Measurements from ENCODE around the gene TMEM17. TPM values are rescaled to one million over a fixed set of nuclear protein-coding genes. Genes with fewer than 3 reads are reported as not detected.

Gene TMEM17
- total and polyA plus RNA-seq, 9 of the 15 experiments (the other 6 are each of a cell fraction or from before 2014, with no cell fraction given) = 0.58 to 2.2 (median 1.2) TPM

- ChIA-PET POLR2A (no interaction called here), CTCF (ENCODE audit: low intra/inter-chr PET ratio) (no interaction called here)
- in situ Hi-C loops (cut with MboI) = no loop called here
Measured at GRCh38 chr2:62489162-62489561, 16.8 kb downstream of the TMEM17 start.

More at GRCh38 chr2:62489162-62489561, 16.8 kb downstream of the TMEM17 start:
- Histone ChIP-seq H3K36me3 (ENCODE audit: control insufficient read depth, insufficient read depth, low read length) (no peaks in the 10 kb centered on the region), H3K9me1 (ENCODE audit: control insufficient read depth, insufficient read depth, low read length) (no peaks in the 10 kb centered on the region), H2AFZ (ENCODE audit: low read depth, low read length) (peak overlapping the region; percentile 12; the same call in 1 of the 2 replicates), H3K79me2 (ENCODE audit: control insufficient read depth, insufficient read depth, low read length) (no peaks in the 10 kb centered on the region), H3K4me2 (ENCODE audit: insufficient read depth, low read length) (no peak overlapping the region), H3K4me1 (replicated peaks in 1 of 2; ENCODE audit: control insufficient read depth in 2 of 2, insufficient read depth in 2 of 2, low read length in 2 of 2) (no peaks in the 10 kb centered on the region; a peak in 1 of 5 replicates), H3K27ac (ENCODE audit: extremely low read depth, low read depth, low read length) (no peak overlapping the region), H4K20me1 (replicated peaks; ENCODE audit: control insufficient read depth, insufficient read depth, low read length) (no peaks in the 10 kb centered on the region), H3K9ac (ENCODE audit: insufficient read depth in 1 of 2, low read depth in 2 of 2, low read length in 2 of 2) (no peak overlapping the region), H3K4me3 (no peak overlapping the region), H3K9me3 (replicated peaks; ENCODE audit: control insufficient read depth, insufficient read depth, low read depth, low read length) (no peaks in the 10 kb centered on the region), H3K27me3 (ENCODE audit: control insufficient read depth in 2 of 2, insufficient read depth in 2 of 2, low read length in 2 of 2) (no peaks in the 10 kb centered on the region; a peak in 1 of 5 replicates)
- WGBS (ENCODE audit: insufficient coverage, low coverage, missing lambda C conversion rate) = 5% methylated on average over 4 of the region's 4 CpGs
- BruUV-seq (replicated peaks) = no TSS peak
- ATAC-seq (no peak), DNase-seq (ENCODE audit: extremely low read depth in 1 of 4, low spot score in 3 of 4) (no peak), FAIRE-seq (no peak)
- TF ChIP-seq BCOR (IDR thresholded peaks at IDR 0.05) = no peak
- TF ChIP-seq ELK3 (CRISPR knock-in tag; IDR thresholded peaks at IDR 0.05) = no peak
- no peak for TF ChIP-seq HLTF (IDR thresholded peaks at IDR 0.05)
- no peak for TF ChIP-seq HMGN3 (IDR thresholded peaks at IDR 0.05; ENCODE audit: borderline replicate concordance, extremely low read depth, insufficient read length, low read depth, low read length)
- no peak for TF ChIP-seq TSC22D4 (tag; IDR thresholded peaks at IDR 0.05)
- TF ChIP-seq CBX8 (IDR thresholded peaks at IDR 0.05; ENCODE audit: borderline replicate concordance, extremely low read depth, low read depth, low read length, poor library complexity, severe bottlenecking) = no peak
- no peak for TF ChIP-seq RBFOX2 (IDR thresholded peaks at IDR 0.05; ENCODE audit: low read depth, low read length)
- no peak for TF ChIP-seq CBX2 (IDR thresholded peaks at IDR 0.05; ENCODE audit: insufficient read depth, low read length, poor library complexity, severe bottlenecking)
- intact Hi-C loops (cut with micrococcal nuclease) = no loop called here
